K562 (cell line): ENCODE data around the gene VARS1. TPM values are rescaled to one million over a fixed set of nuclear protein-coding genes. Genes with fewer than 3 reads are reported as not detected.

Experiments
- ELF1 ChIP-seq: fragments of 200-800 bp; sonication (Bioruptor generic); IDR thresholded peaks from 2 replicates; pipeline ENCODE4 v1.6.1; 2016; ENCODE audit warnings: missing genetic modification characterization, missing compliant biosample characterization
- ELF4 ChIP-seq: fragments of 450-650 bp; formaldehyde crosslinking; IDR thresholded peaks from 2 replicates; pipeline ENCODE4 v1.4.0; 2022; ENCODE audit warnings: missing genetic modification characterization
- FOXK1 ChIP-seq: sonication (generic); formaldehyde crosslinking; IDR thresholded peaks from 2 replicates; pipeline ENCODE4 v1.8.0; 2022; ENCODE audit warnings: missing genetic modification reagents, mild to moderate bottlenecking, borderline replicate concordance
- HDAC1 ChIP-seq, 2 experiments: fragments of 450-650 bp; IDR thresholded peaks; 2 replicates each; pipeline ENCODE4 v1.6.1; 2016 to 2017; ENCODE audit warnings: inconsistent platforms in 1 of 2, mild to moderate bottlenecking in 1 of 2, moderate library complexity in 1 of 2
- HMG20B ChIP-seq: fragments of 250-450 bp; sonication (Bioruptor Pico); IDR thresholded peaks from 2 replicates; pipeline ENCODE4 v1.5.0; 2021; ENCODE audit warnings: mild to moderate bottlenecking
- HNRNPLL ChIP-seq: fragments of 200-400 bp; formaldehyde crosslinking; IDR thresholded peaks from 2 replicates; pipeline ENCODE4 v1.6.1; 2017; ENCODE audit warnings: low read length, low read depth, mild to moderate bottlenecking; ENCODE audit not compliant: poor library complexity, severe bottlenecking
- JUNB ChIP-seq: fragments of 450-650 bp; formaldehyde crosslinking; conservative IDR thresholded peaks from 2 replicates; pipeline ENCODE4 v1.4.0; 2020; ENCODE audit warnings: mild to moderate bottlenecking
- MTA1 ChIP-seq: fragments of 450-650 bp; IDR thresholded peaks from 2 replicates; pipeline ENCODE4 v1.6.1; 2017; ENCODE audit warnings: borderline replicate concordance
- MYC ChIP-seq, 2 experiments: fragments of 250-450 bp in 1 of 2; sonication (Bioruptor Pico) in 1 of 2; IDR thresholded peaks; 2 replicates each; pipeline versions ENCODE4 v1.5.1 to v1.6.1; 2012 to 2021; ENCODE audit warnings: low read depth in 2 of 2, borderline replicate concordance in 1 of 2, improper control_type of control experiment in 1 of 2, low read length in 1 of 2, mild to moderate bottlenecking in 1 of 2, moderate library complexity in 1 of 2
- OTX1 ChIP-seq: fragments of 450-650 bp; formaldehyde crosslinking; IDR thresholded peaks from 2 replicates; pipeline ENCODE4 v1.4.0; 2022; ENCODE audit warnings: mild to moderate bottlenecking
- PHB ChIP-seq: fragments of 250-450 bp; sonication (Bioruptor Pico); IDR thresholded peaks from 2 replicates; pipeline ENCODE4 v1.5.0; 2021
- POLR2B ChIP-seq: fragments of 450-650 bp; IDR thresholded peaks from 2 replicates; pipeline ENCODE4 v1.6.1; 2018; ENCODE audit warnings: low read depth; ENCODE audit not compliant: partially characterized antibody
- PTTG1 ChIP-seq: fragments of 450-650 bp; IDR thresholded peaks from 2 replicates; pipeline ENCODE4 v1.6.1; 2016; ENCODE audit warnings: low read depth, mild to moderate bottlenecking, missing genetic modification characterization, missing compliant biosample characterization
- RBM14 ChIP-seq: fragments of 200-400 bp; formaldehyde crosslinking; IDR thresholded peaks from 2 replicates; pipeline ENCODE4 v1.6.1; 2018; ENCODE audit warnings: low read depth, mild to moderate bottlenecking, low read length, moderate library complexity, borderline replicate concordance; ENCODE audit not compliant: insufficient read depth
- SMARCE1 ChIP-seq: fragments of 450-650 bp; IDR thresholded peaks from 2 replicates; pipeline ENCODE4 v1.7.1; 2016; ENCODE audit warnings: mild to moderate bottlenecking
- TFAM ChIP-seq: fragments of 250-450 bp; sonication (Bioruptor Pico); conservative IDR thresholded peaks from 2 replicates; pipeline ENCODE4 v1.5.0; 2021; ENCODE audit warnings: mild to moderate bottlenecking, moderate library complexity
- ZNF696 ChIP-seq: fragments of 250-450 bp; sonication (Bioruptor Pico); conservative IDR thresholded peaks from 2 replicates; pipeline ENCODE4 v1.4.0; 2020; ENCODE audit warnings: mild to moderate bottlenecking, moderate library complexity
- ZZZ3 ChIP-seq: fragments of 450-650 bp; IDR thresholded peaks from 2 replicates; pipeline ENCODE4 v1.6.1; 2016; ENCODE audit warnings: antibody characterized with exemption, mild to moderate bottlenecking, moderate library complexity
- polyA plus RNA-seq, 8 experiments: library from polyadenylated mRNA; depleted of rRNA in 4 of 8; stranded (reverse) in 5 of 8; unstranded in 3 of 8; fragments of >200 nt; fragmentation: Nextera tagmentation in 2 of 8; fragmentation: Illumina TruSeq in 1 of 8; extraction: Ambion mirVana in 2 of 8; extraction: Trizol in 1 of 8; gene quantifications; 2 replicates each; pipeline versions ENCODE4 v1.2.1 to v1.2.3, GENCODE V29; 2011 to 2014; ENCODE audit warnings: inconsistent platforms in 1 of 8, missing spikeins in 1 of 8
- total RNA-seq, 7 experiments: library from RNA; depleted of rRNA in 6 of 7; stranded (reverse); fragments of >200 nt in 6 of 7; fragmentation: Illumina TruSeq in 2 of 7; extraction: Trizol in 2 of 7; gene quantifications; 2 replicates each; pipeline versions ENCODE4 v1.2.1 to v1.2.3, GENCODE V29; 2011 to 2021; ENCODE audit warnings: low replicate concordance in 1 of 7
- TF ChIP-seq, protein P1 (sequence below), 2 experiments: fragments of 450-650 bp; conservative IDR thresholded peaks; 2 replicates each; pipeline ENCODE4 v1.6.1; 2017; ENCODE audit warnings: mild to moderate bottlenecking in 2 of 2, moderate library complexity in 2 of 2

Gene VARS1
- total and polyA plus RNA-seq, 9 of the 15 experiments (the other 6 are each of a cell fraction or from before 2014, with no cell fraction given) = 2.9 to 488 (median 130) TPM

DNA sequence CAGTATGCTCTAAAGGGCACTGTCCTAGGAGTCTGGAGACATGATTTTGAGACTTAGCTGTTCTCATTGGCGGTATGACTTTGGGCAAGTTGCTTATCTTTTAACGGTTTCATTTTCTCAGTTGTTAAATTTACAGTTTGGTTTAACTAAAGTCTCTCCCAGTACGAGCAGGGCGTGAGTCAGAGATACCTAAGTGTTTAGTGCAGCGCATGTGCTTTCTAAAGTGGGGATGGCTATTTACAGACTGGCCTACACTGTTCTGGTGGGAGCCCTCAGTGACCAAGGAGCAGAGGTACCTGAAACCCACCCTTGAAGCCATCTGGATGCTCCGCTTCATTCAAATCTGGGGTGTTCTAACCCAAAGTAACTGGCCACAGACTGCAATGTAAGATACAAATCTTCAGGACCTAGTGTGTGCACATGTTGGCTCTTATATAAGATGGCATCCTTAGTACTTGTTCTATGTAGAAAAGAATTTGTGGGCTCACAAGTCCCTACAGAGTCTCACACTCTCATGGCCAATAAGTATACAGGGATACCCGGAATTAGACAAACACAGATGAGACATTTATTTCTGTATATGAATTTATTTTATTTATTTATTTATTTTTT lies 45.0 kb downstream of the VARS1 start (continued):
- TF ChIP-seq MTA1 = no peak
- TF ChIP-seq OTX1 = no peak
- TF ChIP-seq RBM14 = no peak
- TF ChIP-seq PHB (CRISPR knock-in tag) = no peak
- TF ChIP-seq JUNB = no peak
- no peak for TF ChIP-seq HDAC1 (IDR thresholded peaks at IDR 0.05)
- no peak for TF ChIP-seq PTTG1 (tag)
- no peak for TF ChIP-seq HMG20B
- no peak for TF ChIP-seq TFAM (CRISPR knock-in tag)
- TF ChIP-seq SMARCE1 = 0 out of 2 replicates have a peak, but pooled peaks have one; percentile 36
- no peak for TF ChIP-seq FOXK1 (CRISPR knock-in tag)
- TF ChIP-seq MYC (IDR thresholded peaks at IDR 0.05; ENCODE audit: low read depth, low read length) = peak; percentile 29; the same call in 1 of the 2 replicates
- no peak for TF ChIP-seq MYC (CRISPR knock-in tag; IDR thresholded peaks at IDR 0.05; ENCODE audit: borderline replicate concordance, low read depth)
- TF ChIP-seq, protein P1, sequence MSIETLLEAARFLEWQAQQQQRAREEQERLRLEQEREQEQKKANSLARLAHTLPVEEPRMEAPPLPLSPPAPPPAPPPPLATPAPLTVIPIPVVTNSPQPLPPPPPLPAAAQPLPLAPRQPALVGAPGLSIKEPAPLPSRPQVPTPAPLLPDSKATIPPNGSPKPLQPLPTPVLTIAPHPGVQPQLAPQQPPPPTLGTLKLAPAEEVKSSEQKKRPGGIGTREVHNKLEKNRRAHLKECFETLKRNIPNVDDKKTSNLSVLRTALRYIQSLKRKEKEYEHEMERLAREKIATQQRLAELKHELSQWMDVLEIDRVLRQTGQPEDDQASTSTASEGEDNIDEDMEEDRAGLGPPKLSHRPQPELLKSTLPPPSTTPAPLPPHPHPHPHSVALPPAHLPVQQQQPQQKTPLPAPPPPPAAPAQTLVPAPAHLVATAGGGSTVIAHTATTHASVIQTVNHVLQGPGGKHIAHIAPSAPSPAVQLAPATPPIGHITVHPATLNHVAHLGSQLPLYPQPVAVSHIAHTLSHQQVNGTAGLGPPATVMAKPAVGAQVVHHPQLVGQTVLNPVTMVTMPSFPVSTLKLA (conservative IDR thresholded peaks at IDR 0.05) = peak in 1 of 2 experiments; percentile 51; a peak in 1 of 4 replicates
- no peak for TF ChIP-seq ZZZ3
- no peak for TF ChIP-seq ELF4 (CRISPR knock-in tag)
- TF ChIP-seq ZNF696 = no peak
- TF ChIP-seq HNRNPLL = peak; percentile 85
- TF ChIP-seq ELF1 (tag) = no peak
- no peak for TF ChIP-seq POLR2B
